ENCODE data around the gene REEP3.
"Not testable (repeated sequence)": the region's sequence is repeated elsewhere in the genome, so short reads cannot be mapped to it uniquely, and the experiment has no call there.

The REEP3 gene

GRCh38 chr10:63661347-63661746 is 140.1 kb downstream of the REEP3 start:
- in situ Hi-C loops (cut with MboI; ENCODE audit: low sequenced_read_pairs) = no loop called here

- in situ Hi-C loops (cut with MboI; ENCODE audit: low sequenced_read_pairs) = no loop called here
These were observed 143.2 kb downstream of the REEP3 start for GRCh38 chr10:63664341-63664885.

GRCh38 chr10:63665006-63665580 is 143.9 kb downstream of the REEP3 start:
- in situ Hi-C loops (cut with MboI; ENCODE audit: low sequenced_read_pairs) = not testable (repeated sequence)

GRCh38 chr10:63665670-63666134 is 144.5 kb downstream of the REEP3 start:
- in situ Hi-C loops (cut with MboI; ENCODE audit: low sequenced_read_pairs) = no loop called here

- in situ Hi-C loops (cut with MboI; ENCODE audit: low sequenced_read_pairs) = no loop called here
These were observed 145.7 kb downstream of the REEP3 start for GRCh38 chr10:63666836-63667383.

- in situ Hi-C loops (cut with MboI; ENCODE audit: low sequenced_read_pairs) = no loop called here
These were observed 146.6 kb downstream of the REEP3 start for GRCh38 chr10:63667596-63668480.

- in situ Hi-C loops (cut with MboI; ENCODE audit: low sequenced_read_pairs) = no loop called here
These were observed 149.2 kb downstream of the REEP3 start for GRCh38 chr10:63670291-63670898.

GRCh38 chr10:63671317-63671937 is 150.2 kb downstream of the REEP3 start:
- in situ Hi-C loops (cut with MboI; ENCODE audit: low sequenced_read_pairs) = no loop called here

- in situ Hi-C loops (cut with MboI; ENCODE audit: low sequenced_read_pairs) = no loop called here
These were observed 151.3 kb downstream of the REEP3 start for GRCh38 chr10:63672491-63672890.

- in situ Hi-C loops (cut with MboI; ENCODE audit: low sequenced_read_pairs) = no loop called here
These were observed 152.0 kb downstream of the REEP3 start for GRCh38 chr10:63673246-63673645.

GRCh38 chr10:63673846-63674245 is 152.6 kb downstream of the REEP3 start:
- in situ Hi-C loops (cut with MboI; ENCODE audit: low sequenced_read_pairs) = no loop called here

Measured in HL-60/S4 (cell line).